Rectal smooth muscle tissue (tissue), 1 donor: ENCODE results near the gene PCED1B.

ENCODE experiments used
- H3K27ac ChIP-seq: one replicate; pipeline ENCODE4 v1.7.0; 2013; ENCODE audit warnings: low read depth, low read length, inconsistent platforms
- H3K27me3 ChIP-seq: one replicate; pipeline ENCODE4 v1.7.0; 2013; ENCODE audit warnings: low read length; ENCODE audit not compliant: control insufficient read depth, insufficient read depth
- H3K36me3 ChIP-seq: one replicate; pipeline ENCODE4 v1.7.0; 2013; ENCODE audit warnings: low read length; ENCODE audit not compliant: control insufficient read depth, insufficient read depth
- H3K4me1 ChIP-seq: one replicate; pipeline ENCODE4 v1.7.0; 2013; ENCODE audit warnings: low read length; ENCODE audit not compliant: control insufficient read depth, insufficient read depth
- H3K4me3 ChIP-seq: one replicate; pipeline ENCODE4 v1.7.0; 2013; ENCODE audit warnings: low read length
- H3K9ac ChIP-seq: one replicate; pipeline ENCODE4 v1.7.0; 2013; ENCODE audit warnings: low read length

Gene PCED1B

GRCh38 chr12:47100160-47100559 lies 20.7 kb downstream of the PCED1B start:
- H3K27ac ChIP-seq: no peak overlapping the region
- no peaks in the 10 kb centered on the region for H3K36me3 ChIP-seq
- H3K4me3 ChIP-seq: no peak overlapping the region
- H3K4me1 ChIP-seq: peaks cover 18% of the 10 kb centered on the region
- H3K9ac ChIP-seq: no peak overlapping the region
- no peaks in the 10 kb centered on the region for H3K27me3 ChIP-seq

DNA sequence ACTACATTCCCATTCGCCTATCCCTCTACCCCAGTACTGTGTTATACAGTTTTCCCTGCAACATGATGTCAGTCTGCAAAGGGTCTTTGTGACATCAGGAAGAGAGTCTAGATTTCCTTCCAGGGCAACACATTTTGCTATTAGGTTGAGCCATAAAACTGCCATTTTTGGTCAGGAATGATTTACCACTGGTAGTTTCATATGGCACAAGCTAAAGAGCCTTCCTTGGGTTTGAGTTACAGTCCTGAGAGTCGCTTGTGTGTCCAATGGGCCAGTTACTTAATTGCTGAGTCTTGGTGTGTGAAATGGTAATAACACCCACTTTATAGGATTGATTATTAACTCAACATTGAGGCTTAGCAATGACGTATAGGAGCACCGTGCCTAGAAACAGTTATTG lies 23.0 kb downstream of the PCED1B start:
- Histone ChIP-seq H3K36me3 (no peaks in the 10 kb centered on the region), H3K27me3 (no peaks in the 10 kb centered on the region), H3K4me1 (peaks cover 13% of the 10 kb centered on the region), H3K9ac (no peak overlapping the region), H3K27ac (peak overlapping the region; percentile 72), H3K4me3 (no peak overlapping the region)

DNA sequence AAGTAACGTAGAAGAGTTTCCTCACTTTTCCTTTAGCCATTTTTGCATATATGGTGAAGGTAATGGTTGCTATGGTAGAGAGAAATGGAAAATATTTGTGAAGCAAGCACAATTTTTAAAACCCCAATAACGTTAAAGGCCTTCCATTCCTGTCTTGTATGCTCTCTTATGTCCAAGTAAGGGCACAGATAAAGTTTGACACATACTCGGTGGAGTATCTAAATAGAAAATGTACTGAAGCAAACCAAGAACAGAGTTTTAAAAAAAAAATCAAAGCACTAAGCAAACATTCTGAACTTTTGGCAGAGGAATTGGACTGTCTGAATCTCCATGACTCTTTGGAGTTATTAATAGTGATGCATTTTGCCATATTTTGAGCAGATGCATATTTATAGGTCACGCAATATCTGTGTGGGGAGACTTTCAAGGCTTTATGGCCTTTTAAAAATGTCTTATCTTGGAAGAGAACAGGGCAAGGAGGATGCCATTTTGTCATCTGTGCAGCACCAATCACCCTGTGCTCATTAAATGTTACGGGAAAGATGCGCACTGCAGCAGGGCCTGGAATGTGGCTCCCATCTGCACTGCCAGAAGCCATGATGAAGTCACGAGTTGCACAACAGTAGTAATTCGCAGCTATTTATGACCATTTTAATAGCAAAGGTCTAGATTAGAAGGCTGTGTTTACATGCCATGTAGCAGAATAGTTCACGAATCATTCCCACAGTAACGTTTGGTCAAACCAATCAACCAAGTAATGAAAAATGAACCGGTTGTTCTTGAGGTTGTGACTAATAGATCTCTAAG lies 23.6 kb downstream of the PCED1B start:
- peaks cover 8% of the 10 kb centered on the region for H3K4me1 ChIP-seq
- peak overlapping the region; percentile 72 for H3K27ac ChIP-seq
- H3K36me3 ChIP-seq: no peaks in the 10 kb centered on the region
- no peaks in the 10 kb centered on the region for H3K27me3 ChIP-seq
- no peak overlapping the region for H3K4me3 ChIP-seq
- H3K9ac ChIP-seq: no peak overlapping the region

DNA sequence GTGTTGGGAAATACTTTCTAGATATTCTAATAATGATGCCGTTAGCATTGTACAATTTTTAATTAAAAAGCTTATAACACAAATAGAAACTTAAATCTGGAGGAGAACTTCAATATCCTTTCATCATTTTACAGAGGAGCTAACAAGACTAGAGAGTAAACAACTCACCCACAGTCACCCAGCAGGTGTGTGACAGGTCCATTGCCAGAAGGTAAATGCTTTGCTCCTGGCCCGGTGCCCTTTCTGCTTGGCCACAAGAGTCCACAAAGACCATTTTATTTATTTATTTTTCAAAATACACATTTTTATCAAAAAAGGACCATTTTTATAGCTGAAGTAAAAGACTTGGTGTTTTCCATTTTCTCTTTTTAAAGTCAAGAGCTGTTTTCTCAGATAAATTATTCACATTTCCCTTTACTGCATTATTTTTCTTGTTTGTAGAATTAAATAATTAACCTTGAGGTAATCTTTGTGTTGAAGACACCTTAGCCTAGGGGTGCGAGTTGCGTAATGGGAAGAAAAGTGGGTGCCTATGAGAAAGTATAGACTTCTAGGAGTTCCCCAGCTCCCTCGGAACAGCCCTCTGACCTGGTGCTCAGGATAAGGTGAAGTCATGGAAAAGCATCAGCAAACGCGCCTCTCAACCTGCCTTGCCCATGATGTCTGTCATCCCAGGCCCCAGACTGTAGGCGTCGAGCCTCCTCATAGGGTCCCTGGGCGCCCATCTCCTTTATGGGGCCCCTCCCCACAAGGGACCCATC lies 26.7 kb downstream of the PCED1B start:
- no peak overlapping the region for H3K4me3 ChIP-seq
- no peaks in the 10 kb centered on the region for H3K27me3 ChIP-seq
- H3K9ac ChIP-seq: no peak overlapping the region
- H3K27ac ChIP-seq: no peak overlapping the region
- H3K4me1 ChIP-seq: peaks cover 8% of the 10 kb centered on the region
- H3K36me3 ChIP-seq: no peaks in the 10 kb centered on the region

DNA sequence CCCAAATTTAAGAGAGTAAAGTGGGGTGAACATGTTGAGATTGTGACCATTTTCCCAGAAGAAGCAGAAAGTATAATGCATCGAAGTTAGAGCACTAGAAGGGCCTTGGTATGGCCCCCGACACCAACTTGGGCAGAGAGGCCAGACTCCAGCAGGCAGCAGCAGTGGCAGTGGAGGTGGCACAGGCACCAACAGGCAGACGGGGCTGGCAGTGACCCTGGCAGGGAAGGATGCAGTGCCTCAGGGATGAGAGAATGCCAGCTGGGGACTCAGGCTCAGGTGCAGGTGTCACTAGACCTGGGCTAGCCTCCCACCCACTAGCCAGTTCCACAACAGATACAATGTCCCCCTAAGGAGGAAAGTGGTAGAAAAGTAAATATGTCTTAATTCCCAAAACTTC lies 28.0 kb downstream of the PCED1B start:
- Histone ChIP-seq H3K36me3 (no peaks in the 10 kb centered on the region), H3K27me3 (no peaks in the 10 kb centered on the region), H3K9ac (no peak overlapping the region), H3K27ac (no peak overlapping the region), H3K4me1 (peaks cover 5% of the 10 kb centered on the region), H3K4me3 (no peak overlapping the region)

- Histone ChIP-seq H3K4me1 (peaks cover 4% of the 10 kb centered on the region), H3K9ac (no peak overlapping the region), H3K36me3 (no peaks in the 10 kb centered on the region), H3K4me3 (no peak overlapping the region), H3K27ac (no peak overlapping the region), H3K27me3 (no peaks in the 10 kb centered on the region)
These were observed 28.5 kb downstream of the PCED1B start for GRCh38 chr12:47107926-47108325.

DNA sequence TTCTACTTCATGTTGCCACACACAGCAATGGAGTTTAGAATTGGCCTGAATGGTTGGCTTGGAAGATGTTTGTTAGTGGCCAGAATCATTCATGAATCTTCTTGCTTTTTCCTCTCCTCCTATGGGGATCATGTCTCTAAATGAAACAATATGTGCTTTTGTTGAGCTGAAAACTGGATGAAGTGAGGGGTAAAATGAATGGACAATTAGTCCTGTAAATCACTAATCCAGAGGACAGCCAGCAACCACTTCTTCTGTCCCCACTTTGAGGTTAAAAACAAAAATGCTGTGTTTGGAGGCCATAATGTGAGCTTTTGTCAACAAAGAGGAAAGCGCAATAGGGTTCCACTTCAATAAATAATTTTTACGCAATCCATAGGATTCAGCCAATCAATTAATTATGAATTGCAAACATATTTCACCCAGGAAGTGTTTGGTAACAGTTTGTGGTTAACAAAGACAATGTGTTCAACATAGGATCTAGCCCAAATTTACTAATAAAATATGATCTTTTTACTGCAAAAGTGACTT lies 30.7 kb downstream of the PCED1B start:
- Histone ChIP-seq H3K4me1 (no peaks in the 10 kb centered on the region), H3K9ac (no peak overlapping the region), H3K27ac (no peak overlapping the region), H3K36me3 (no peaks in the 10 kb centered on the region), H3K27me3 (no peaks in the 10 kb centered on the region), H3K4me3 (no peak overlapping the region)

DNA sequence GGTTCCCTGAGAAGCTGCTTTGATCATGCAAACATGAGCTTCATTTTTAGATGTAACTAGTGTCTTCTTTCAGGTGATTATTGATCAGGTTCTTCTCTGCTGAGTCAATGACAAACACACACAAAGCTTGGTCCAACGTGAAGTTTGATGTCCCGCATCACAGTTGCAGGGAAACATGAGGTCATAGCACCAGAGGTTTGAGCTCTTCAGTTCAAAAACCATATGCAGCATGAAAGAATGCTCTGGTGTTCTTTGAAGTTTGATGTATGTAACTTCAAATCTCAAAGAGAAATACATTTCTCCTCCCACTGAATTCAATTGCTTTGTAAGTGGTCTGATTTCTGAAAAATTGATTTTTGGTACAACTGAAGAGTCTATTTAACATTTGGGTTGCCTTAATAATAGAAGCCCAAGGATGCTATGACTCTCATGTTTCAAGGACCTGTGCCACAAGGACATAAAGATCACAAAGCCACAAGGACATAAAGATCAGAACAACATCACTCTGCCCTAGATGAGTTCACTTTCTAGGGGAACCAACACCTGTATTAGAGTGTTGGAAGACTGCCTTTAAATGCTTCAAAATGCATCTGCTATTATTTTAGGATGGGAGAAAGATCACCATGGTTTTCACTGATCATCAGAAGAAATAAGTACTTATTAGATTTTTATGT lies 31.4 kb downstream of the PCED1B start:
- Histone ChIP-seq H3K9ac (no peak overlapping the region), H3K4me1 (no peaks in the 10 kb centered on the region), H3K27me3 (no peaks in the 10 kb centered on the region), H3K36me3 (no peaks in the 10 kb centered on the region), H3K4me3 (no peak overlapping the region), H3K27ac (no peak overlapping the region)

GRCh38 chr12:47111392-47111778 lies 32.0 kb downstream of the PCED1B start:
- H3K4me1 ChIP-seq: no peaks in the 10 kb centered on the region
- H3K27ac ChIP-seq: no peak overlapping the region
- H3K27me3 ChIP-seq: no peaks in the 10 kb centered on the region
- H3K36me3 ChIP-seq: no peaks in the 10 kb centered on the region
- no peak overlapping the region for H3K9ac ChIP-seq
- H3K4me3 ChIP-seq: no peak overlapping the region

- Histone ChIP-seq H3K4me1 (no peaks in the 10 kb centered on the region), H3K4me3 (no peak overlapping the region), H3K27ac (no peak overlapping the region), H3K36me3 (no peaks in the 10 kb centered on the region), H3K27me3 (no peaks in the 10 kb centered on the region), H3K9ac (no peak overlapping the region)
These were observed 32.4 kb downstream of the PCED1B start for GRCh38 chr12:47111854-47112253.

DNA sequence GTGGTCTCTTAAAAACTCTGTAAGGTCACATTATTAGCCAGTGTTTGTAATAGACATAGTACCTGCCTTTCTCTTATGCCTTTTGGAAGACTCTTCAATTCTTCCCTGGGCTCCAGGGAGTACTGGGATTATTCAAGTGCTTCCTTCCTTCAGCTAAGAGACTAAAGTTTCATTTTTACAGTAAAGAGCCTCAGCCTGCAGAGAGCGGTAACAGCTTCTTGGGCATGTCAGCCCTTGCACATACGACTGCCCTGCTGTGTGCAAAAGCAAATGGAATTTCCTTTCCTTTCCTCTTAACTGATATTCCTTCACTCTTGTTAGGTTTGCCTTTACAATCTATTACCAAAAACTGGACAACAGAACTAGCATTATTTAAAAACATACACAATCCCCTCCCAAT lies 33.3 kb downstream of the PCED1B start:
- Histone ChIP-seq H3K27ac (no peak overlapping the region), H3K4me1 (no peaks in the 10 kb centered on the region), H3K4me3 (no peak overlapping the region), H3K9ac (no peak overlapping the region), H3K36me3 (no peaks in the 10 kb centered on the region), H3K27me3 (no peaks in the 10 kb centered on the region)

DNA sequence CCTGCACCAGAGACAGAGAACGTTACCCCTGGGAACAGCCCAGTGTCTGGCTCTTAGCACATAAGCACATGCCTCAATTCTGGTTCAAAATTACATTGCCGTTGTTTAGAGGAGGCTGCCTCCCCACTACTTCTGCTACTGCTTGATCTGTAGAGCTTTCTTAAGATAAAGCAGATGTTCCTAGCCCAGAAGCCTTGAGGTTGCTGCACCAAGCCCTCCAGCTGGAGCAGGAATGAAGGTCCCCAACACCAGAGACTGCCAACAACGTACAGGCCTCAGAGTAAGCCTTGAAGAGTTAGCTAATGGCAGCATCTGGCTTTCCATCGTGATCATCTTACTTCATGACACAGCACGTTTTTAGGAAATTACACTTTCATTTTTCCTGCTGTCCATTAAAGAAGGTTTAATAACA lies 35.1 kb downstream of the PCED1B start:
- H3K27me3 ChIP-seq: no peaks in the 10 kb centered on the region
- H3K4me3 ChIP-seq: no peak overlapping the region
- no peaks in the 10 kb centered on the region for H3K4me1 ChIP-seq
- no peak overlapping the region for H3K27ac ChIP-seq
- H3K9ac ChIP-seq: no peak overlapping the region
- no peaks in the 10 kb centered on the region for H3K36me3 ChIP-seq
